ENCODE data around the gene TREM1.

- no peak for TF ChIP-seq CTCF (IDR thresholded peaks at IDR 0.05)
- TF ChIP-seq POLR2A (IDR thresholded peaks at IDR 0.05): no peak
These were observed 8.9 kb downstream of the TREM1 start for GRCh38 chr6:41277605-41278004.

Data from esophagus squamous epithelium (tissue), 4 donors.